GM18520 (cell line): Measurements from ENCODE around the gene HOXA3.

Experiments used
- ATAC-seq: cut with Tn5 transposase; IDR thresholded peaks from one replicate; pipeline ENCODE4 v1.9.1; 2021; ENCODE audit not compliant: unreplicated experiment

The HOXA3 gene

DNA sequence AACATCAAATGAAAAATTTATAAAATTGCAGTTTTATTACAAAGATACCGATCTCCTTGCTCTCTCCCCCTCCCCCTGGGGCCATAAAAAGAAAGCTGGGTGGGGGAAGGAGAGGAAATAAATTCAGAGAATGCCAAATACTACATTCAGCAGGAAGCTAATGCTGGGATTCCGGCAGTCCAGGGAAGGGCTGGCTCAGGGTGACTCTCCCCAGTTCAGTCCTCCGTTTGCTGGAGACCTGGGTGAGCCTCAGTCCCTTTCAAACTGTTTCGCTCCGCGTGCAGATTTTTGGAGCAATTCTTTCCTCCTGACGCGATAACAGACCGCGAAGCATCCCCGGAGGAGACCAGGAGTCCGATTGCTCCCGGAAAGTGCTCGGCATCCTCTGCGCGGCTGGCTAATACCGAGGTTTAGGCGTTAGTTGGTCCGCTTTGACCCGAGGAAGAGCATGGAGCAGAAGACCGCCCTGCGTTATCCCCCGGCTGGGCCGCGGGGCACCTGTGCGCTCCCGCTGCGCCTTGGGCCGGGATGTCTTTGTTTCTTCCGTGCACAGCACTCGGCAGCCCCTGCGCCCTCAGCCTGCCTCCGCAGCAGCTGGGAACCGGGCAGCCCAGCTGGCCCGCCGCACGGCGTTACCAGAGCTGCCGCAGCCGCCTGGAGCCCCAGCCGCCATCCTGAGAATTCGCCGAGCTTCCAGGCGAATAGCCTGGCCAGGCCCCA lies 46.0 kb downstream of the HOXA3 start:
- no peak for ATAC-seq

DNA sequence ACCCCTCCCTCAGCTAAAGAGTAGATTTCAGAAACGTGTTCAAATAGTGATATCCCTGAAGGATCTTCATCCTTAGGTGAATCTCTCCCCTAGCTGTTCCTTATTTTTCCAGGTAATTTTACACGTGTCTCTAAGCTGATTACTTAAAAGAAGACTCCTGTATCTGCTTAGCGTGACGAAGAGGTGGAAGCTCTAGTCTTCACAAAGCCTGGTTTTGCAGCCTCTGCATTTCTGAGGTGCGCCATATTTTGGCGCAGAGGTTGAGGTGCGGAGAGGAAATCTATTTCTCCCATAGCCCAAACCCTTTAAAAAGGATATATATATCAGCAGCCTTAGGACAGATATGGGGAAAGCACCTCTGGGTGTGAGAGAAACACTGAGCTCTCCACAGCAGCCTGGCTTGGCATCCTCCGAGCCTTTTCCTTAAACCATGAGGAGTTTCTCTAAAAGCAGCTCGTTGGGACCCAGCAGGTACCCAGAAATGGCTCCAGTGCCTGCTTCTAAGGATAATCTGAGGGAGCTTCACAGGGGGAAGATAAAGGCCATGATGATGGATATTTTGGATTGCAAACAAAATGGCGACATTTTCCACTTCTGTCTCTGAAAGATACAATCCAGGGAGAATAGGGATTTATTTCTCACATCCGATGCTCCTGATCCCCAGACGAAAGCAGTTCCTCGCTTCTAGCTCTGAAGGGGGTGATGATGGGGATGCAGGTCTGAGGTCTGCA lies 46.9 kb downstream of the HOXA3 start:
- ATAC-seq = no peak

DNA sequence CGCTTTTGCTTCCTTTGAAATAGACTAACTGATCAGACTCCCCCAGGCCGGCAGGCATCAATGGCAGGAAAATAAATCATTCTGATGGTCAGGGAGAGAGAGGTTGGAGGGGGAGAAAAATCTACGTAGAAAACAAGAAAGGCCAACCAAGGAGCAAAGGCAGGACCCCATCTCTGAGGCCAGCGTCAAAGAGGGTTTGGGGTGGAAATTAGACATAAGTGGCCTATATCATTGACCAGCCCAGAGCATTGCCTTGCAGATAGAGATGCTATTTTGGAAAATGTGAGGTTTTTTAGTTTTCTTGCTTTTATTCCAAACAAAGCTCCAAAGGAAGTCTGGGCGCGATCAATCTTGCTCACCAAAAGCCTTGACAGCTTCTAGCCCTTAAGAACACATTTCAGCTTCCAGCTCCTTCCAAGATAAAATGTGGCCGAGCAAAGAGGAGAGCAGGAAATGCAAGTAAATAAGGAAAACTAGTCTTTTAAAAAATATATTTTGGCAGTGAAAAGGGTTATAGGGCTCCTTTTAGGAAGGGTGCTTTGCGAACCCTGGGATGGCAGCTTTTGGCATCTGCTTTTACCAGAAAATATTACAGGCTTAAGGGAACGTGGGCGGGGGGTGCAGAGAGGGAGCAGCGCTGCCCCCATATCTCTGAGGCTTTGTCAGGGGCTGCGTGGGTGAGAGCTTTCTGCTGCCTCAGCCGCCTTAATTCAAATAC lies 47.9 kb downstream of the HOXA3 start:
- no peak for ATAC-seq

DNA sequence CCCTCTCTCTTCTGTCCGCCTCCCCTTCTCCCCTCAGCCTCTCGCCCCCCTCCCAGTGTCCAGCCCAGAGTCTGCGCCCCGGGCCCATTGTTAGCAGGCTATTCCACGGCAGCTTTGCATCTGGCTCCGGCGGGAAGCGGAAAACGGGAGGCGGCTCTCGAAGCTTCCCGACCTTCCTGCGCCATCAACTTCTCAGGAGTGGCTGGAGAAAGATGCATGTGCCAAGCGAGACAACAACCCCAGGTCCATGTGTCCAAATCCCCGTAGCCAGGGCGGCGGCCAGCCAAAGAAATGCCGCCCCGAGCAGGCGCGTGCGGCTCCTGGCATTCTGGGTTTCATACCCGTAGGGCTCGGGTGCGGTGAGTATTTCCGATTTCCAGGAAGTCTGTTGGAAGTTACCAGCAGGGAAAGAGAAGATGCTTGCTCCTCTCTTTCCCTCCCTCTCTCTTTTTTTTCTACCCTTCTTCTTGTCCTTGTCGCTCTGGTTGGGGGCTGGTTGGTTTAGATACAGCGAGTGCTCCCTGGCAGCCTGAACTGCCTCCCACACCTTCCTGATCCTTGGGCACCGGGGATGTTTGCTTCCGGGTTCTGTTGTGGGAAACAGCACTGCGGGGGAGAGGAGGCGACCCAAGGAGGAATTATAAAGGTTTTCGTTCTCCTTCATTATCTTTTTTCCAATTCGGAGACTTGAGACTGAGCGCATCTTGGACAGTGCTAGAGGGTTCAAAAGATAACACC lies 48.7 kb downstream of the HOXA3 start:
- no peak for ATAC-seq

DNA sequence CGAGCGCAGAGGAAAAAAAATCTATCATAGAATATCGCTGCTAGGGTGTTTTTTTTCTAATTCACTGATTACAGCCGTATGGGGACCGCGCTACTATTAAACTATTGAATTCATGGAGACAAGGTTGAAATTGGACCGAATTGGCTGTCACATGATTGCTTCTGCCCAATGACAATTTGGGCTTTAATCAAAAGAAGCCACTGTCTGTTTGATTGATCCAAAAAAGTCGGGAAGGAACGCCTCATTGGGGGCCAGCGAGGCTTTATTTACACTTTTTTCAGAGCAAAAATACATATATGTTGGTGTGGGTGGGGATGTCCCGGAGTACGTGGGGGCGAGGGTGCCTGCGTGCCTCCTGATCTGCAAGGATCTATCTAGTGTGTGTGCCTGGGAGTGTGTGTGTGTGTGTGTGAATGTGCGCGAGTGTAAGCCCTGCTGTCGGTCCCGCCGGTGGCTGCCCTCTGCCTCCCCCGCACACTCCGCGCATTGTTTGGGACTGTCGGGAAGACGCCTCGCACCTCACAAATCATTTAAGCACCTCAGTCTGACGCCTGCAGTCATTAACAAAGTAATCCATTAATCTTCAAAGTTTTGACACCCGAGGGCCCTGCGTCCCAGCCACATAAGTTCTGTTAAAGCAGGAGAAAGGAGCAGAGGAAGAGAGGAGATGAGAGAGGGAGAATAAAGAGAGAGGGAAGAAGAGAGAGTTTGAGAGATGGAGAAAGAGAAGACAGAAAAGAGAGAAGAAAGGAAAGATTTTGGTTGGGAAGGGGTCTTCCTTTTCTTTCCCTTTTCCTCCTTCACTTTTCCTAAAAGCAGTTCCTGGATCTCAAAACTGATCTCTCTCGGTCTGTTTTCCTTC lies 49.6 kb downstream of the HOXA3 start, which contains the start of gene HOXA2:
TSS of gene HOXA2 (minus strand) at position 103 of the 862 bp plus-strand sequence. CDS start 183 bp downstream, outside the sequence.
- ATAC-seq = no peak

DNA sequence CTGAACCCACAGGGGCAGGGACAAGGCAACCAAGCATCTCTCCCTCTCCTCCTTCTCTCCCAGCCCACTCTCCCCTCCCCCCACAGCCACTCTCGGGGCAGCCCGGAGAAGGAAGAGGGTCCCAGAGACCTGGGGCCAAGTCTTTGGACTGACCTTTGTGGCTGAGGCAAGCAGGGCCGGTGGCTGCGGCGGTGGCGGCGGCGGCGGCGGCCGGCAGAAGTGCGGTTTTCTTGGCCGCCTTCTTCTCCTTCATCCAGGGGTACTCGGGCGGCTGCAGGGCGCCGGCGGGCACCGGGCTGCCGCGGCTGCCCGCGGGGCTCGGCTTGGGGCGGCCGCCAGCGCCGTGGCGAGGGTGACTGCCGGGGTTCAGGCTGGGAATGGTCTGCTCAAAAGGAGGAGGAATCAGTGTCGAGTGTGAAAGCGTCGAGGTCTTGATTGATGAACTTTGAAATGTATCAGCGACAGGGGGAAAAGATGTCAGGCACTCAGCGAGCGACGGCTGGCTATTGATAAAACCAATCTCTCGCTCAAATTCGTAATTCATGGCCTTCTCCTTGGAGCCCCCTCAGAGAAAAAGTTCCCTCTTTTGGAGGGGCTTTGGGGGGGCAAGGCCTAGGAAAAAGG lies 50.3 kb downstream of the HOXA3 start:
- no peak for ATAC-seq

DNA sequence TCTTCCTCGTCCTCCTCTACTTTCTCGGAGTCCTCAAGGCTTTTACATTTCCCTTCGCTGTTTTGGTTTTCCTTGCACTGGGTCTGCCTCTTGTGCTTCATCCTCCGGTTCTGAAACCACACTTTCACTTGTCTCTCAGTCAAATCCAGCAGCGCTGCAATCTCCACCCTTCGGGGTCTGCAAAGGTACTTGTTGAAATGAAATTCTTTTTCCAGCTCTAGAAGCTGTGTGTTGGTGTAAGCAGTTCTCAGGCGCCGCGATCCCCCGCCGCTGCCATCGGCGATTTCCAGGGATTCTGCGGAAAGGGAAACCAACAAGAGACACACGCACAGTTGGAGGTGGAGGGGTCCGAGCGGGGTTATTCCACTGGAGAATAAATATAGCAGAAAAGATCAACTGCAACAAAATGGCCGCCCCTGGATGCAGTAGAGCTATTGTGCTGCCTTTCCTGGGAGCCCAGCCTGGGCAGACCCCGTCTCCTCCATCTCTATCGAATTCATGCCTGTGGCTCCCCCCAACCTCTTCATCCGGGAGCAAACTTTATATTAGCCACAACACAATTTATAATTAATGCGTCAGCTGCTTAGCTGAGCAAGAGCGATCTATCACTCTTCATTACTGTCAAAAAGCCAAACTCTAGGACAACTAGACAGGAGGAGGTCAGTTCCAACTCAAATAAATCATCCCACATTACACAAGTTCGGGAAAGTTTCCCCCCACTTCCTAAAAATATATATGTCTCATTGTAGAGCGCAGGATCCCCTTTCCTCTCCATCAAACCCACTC lies 51.0 kb downstream of the HOXA3 start:
- ATAC-seq = no peak

DNA sequence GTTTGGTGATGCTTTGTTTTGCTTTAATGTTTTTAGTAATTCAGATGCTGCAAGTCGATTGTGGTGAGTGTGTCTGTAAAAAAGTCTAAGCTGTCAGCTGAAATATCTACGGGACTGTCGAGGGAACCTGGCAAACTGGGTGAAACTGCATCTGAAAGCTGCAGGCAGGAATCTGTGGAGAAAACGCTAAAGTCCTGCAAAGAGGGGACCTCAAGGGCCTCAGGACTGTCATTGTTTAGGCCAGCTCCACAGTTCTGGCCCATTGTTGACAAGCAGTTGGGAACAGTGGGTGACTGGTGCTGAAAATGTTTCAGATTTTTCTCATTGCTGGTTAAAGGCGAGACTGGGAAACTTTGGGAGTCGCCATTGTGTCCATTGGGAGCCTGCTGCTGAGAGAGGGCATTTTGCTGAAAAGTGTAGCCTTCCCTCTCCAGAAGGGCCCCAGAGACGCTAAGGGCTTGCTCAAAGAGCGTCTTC lies 51.7 kb downstream of the HOXA3 start:
- ATAC-seq = no peak

DNA sequence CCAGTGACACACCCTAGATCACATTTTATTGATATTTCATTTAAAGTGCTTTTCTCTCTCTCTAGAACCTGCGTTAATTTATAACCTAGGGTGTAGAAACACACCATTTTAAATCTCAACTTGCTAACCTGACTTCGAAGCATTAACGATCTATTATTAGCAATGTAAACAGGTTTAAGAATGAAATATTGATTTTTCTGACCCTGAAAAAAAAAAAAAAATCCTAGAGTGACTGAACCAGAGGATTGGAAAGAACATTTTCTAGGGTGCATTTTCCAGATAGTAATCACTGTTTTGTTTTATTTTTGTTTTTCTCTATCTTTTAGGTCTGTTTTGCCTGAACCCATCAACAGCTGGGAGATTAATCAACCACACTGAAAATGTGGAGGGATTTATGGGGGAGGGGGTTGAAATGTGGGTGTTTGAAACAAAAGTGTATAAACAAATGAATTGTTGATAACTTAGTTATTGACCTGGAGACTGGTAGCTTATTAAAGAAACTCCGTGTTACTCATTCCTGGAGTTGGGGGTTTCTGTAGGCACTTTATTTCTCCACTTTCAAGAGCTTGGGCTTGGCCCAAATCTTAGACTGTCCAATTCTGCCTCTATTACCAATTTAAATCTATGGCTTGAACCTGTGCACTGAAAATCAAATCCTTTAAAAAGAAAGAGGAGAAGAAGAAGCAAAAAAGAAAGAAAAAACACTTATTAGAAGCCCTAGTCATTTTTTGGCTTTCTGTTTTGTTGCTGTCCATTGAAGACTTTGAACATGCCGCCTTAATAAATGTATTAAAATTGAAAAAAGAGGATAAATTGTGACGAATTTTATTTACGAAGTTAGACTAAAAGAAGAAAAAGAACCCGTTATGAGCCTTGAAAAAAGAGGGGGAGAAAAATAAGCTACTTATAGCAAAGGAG lies 52.7 kb downstream of the HOXA3 start:
- ATAC-seq = no peak

DNA sequence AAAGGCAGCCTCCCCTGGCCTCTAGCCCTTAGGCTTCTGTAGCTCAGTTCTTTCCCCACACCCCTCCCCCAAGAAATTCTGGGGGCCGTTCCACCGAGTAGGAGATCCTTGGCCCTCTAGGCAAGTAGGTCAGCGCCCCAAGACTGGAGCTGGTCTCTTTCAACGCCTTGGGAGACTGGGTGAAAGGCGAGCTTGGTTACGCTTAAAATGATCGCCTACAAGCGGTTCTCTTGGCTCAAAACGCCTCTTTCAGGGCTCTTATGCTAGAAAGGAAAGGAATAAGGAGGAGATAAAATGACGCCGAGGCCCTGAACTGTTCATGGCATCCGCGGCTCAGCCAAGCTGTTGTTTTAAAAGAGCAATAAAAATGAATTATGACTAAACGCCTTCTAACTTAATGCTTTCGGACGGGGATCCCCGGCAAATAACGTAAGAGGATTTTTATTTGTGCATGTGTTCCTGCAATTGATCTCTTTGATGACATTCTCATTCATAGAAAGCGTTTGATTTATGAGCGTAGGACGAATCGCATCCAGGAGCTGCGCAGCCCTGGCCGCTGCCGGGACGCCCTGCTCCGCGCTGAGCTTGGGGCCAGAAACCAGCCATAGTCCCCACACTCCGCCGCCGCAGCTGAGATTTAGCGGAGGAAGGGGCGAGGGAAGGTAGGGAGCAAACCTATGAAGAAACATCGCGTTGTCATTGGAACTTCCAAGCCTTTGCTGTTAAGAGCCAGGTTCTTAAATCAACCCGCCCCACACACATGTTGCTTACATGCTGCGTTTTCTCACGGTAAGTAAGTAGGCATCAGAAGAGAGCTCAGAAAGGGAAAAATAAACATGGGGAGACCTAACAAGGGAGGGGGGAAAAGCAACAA lies 53.6 kb downstream of the HOXA3 start:
- ATAC-seq = no peak

DNA sequence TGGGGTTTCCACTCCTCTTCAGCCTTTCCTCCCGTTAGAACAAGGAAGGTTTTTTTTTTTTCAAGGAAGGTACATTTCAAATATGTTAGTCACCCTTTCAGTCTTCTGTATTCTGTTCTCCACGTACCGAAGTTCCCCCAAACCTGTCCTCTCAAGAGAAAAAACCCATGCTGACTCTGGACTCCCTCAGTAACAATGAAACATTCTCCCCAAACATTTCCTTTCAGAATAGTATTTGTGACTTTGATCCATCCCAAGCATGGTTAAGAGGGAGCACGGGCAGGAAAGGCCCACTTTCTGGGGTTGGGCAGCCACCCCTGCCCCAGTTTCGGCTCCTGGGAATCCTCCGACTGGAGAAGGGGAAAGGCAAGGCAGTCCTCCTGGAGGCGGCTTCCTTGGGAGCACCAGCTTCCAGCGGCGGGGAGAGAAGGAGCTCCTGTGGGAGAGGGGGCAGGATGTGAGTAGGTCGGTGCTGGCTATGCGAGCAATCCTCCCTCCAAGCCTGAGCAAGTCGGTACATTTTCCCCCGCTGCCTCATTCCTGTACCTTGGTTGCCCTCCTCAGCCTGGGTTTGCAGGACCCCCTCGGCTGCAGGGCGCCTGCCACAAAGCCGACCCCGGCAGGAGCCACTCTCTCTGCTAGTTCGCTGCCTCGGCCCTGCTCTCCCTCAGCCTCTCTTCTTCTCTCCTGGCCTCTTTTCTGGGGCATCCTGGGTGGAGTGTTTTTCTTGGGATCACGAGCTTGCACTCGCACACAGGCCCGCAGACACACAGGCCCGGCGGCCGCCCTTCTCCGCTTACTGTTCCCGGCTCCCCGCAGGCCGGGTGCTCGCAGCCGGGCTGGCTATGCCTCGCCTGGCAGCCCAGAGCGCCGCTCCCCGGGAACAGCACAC lies 54.5 kb downstream of the HOXA3 start:
- ATAC-seq = no peak

DNA sequence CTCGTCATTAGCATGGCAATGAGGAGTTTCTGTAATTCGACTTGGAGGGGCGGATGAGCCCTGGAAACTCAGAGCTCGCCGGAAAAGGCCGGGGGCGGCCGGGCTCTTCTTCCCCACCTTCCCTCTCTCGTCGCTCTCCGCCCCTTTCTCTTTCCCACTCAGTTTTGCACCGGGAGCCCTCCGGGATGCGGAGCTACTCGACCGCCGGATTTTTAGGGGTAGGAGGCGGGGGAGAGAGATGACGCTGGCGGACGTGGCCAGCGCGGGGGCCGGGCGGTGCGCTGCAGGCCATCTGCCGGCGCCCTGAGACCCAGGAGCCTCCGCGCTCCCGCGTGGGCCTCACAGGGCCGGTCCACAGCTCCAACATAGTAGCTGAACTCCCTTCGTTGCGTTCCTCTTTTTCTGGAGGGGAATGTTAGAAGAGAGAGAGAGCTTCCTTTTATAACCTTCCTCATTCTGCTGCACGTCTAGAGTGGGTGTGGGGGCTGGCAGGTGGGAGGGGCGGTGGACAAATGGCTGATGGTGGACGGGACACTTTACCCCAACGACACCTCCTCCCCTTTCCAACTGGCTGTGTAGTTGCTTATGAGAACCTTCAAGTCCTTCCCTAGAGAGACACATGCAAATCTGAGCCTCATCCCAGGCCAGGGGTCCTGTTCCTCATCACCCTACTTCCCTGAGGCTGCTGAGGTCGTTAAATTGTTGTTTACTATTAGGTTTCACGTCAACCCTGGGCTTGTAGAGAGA lies 55.4 kb downstream of the HOXA3 start:
- ATAC-seq = no peak

DNA sequence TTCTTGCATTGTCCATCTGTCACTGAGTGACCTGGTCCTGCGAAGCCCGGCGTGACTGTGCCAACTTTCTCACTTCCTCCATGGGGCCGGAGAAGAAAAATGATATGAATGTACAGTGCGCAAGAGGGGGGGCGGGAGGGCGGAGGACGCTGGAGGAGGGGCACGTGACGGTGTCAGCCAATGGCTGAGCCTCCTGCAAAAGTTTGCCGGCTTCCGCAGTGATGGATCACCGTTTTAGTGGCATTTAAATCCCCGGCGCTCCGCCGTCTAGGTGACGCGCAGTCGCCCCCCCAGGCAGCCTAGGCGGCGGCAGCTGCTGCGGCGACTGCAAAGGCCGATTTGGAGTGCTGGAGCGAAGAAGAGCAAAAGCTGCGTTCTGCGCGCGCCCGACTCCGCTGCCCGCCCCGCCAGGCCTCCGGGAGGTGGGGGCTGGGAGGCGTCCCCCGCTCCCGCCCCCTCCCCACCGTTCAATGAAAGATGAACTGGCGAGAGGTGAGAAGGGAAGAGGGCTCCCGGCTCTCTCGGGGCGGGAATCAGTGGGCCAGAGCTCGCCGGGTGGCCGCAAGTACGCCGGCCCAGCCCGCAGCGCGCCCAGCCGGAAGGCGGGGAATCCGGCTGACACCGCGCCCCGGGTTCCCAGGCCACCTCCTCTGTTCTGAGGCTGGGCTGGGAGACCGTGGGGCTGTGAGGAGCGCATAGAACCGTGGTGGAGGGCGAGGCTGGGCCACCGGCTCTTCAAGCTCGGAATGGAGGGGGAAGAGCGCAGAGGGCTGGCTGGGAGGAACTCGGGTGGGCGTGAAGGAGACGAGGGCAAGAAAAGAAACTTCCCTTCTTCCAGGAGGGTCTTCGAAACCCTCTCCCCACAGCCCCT lies 56.3 kb downstream of the HOXA3 start, which contains the start of gene HOXA1:
TSS of gene HOXA1 (minus strand) at position 104 of the 871 bp plus-strand sequence. CDS start at position 16, 88 bp downstream.
- peak; percentile 71 for ATAC-seq
